Adipocyte (in vitro differentiated cells): ENCODE measurements around the gene SKI.

ENCODE experiments used
- DNase-seq: peaks from one replicate; pipeline ENCODE4 v3.0.0-alpha.2; 2015; ENCODE audit warnings: low read depth
- H3K27me3 ChIP-seq: replicated peaks from 2 replicates; pipeline ENCODE4 v1.7.0; 2013; ENCODE audit warnings: mild to moderate bottlenecking, low read length, moderate library complexity; ENCODE audit not compliant: control insufficient read depth, insufficient read depth
- H3K36me3 ChIP-seq: 2 replicates; pipeline ENCODE4 v1.7.0; 2013; ENCODE audit warnings: low read length, mild to moderate bottlenecking, moderate library complexity; ENCODE audit not compliant: control insufficient read depth, insufficient read depth, severe bottlenecking
- H3K4me1 ChIP-seq: 2 replicates; pipeline ENCODE4 v1.7.0; 2013; ENCODE audit warnings: mild to moderate bottlenecking, low read length, moderate library complexity; ENCODE audit not compliant: control insufficient read depth, insufficient read depth
- H3K4me3 ChIP-seq: 2 replicates; pipeline ENCODE4 v1.7.0; 2013; ENCODE audit warnings: mild to moderate bottlenecking, low read length, moderate library complexity
- H3K9ac ChIP-seq: 2 replicates; pipeline ENCODE4 v1.7.0; 2013; ENCODE audit warnings: mild to moderate bottlenecking, low read length, moderate library complexity
- H3K9me3 ChIP-seq: 2 replicates; pipeline ENCODE4 v1.7.0; 2013; ENCODE audit warnings: mild to moderate bottlenecking, low read length, moderate library complexity; ENCODE audit not compliant: control insufficient read depth

SKI gene

GRCh38 chr1:2194898-2195673 lies 33.0 kb upstream of the SKI start:
- Histone ChIP-seq H3K9me3 (no peaks in the 10 kb centered on the region), H3K36me3 (no peaks in the 10 kb centered on the region), H3K27me3 (no peaks in the 10 kb centered on the region), H3K4me1 (peaks cover 46% of the 10 kb centered on the region), H3K9ac (peak overlapping the region; percentile 83), H3K4me3 (peak overlapping the region; percentile 81)
- peak; percentile 94 for DNase-seq

DNA sequence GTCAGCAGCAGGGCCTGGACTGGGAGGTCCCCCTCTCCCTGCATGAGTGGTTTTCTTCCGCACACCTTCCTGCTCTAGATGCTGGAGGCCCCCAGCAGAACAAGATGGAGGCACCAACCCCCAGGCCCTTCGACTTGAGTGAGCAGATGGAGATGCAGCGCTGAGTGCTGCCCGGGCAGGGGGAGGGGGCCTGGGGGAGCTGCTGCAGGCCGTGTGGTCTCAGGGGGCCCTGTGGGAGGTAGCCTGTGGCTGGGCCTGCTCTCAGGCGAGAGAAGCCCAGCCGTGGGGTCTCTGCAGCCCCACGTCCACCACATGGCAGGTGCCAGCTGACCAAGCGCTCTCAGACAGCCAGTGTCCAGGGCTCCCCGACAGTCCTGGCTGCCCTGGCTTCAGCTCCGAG lies 32.3 kb upstream of the SKI start:
- Histone ChIP-seq H3K36me3 (no peaks in the 10 kb centered on the region), H3K4me3 (no peak overlapping the region), H3K4me1 (peaks cover 42% of the 10 kb centered on the region), H3K9me3 (no peaks in the 10 kb centered on the region), H3K27me3 (no peaks in the 10 kb centered on the region), H3K9ac (peak overlapping the region; percentile 83)
- no peak for DNase-seq

DNA sequence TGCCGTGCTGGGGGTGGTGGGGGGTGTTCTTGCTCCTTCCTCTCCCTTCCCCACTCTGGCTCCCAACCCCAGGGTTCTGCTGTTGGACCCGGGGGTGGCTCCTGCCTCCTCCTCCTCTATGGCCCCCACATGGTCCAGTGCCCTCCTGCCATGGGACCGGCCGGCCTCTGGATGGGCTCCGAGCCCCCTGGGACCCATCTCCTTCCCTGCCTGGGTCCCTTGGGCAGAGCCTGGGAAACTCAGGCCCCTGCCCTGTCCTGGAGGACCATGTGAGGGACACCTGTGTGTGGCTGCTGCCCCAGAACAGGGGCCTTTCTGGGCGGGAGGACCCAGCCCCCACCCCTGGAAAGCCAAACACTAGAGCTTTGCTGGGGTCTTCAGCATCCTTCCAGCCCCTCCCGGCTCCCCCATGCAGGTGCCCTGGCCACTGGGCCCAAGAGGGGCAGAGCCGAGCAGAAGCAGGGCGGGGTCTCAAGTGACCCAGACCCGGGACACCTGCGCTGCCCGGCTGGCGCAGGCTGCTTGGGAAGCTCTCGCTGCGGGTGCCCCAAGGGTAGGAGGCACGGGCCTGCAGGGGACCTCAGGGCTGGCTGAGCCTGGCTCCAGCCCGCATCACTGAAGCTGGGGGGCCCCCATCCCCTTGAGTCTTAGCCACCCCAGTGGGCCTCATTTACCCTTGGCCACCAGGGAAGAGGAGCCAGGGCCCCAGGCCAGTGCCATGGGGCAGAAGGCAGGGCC lies 31.0 kb upstream of the SKI start:
- no peak overlapping the region for H3K9ac ChIP-seq
- H3K4me3 ChIP-seq: no peak overlapping the region
- H3K27me3 ChIP-seq: no peaks in the 10 kb centered on the region
- H3K9me3 ChIP-seq: no peaks in the 10 kb centered on the region
- no peak for DNase-seq
- no peaks in the 10 kb centered on the region for H3K36me3 ChIP-seq
- H3K4me1 ChIP-seq: peaks cover 32% of the 10 kb centered on the region

DNA sequence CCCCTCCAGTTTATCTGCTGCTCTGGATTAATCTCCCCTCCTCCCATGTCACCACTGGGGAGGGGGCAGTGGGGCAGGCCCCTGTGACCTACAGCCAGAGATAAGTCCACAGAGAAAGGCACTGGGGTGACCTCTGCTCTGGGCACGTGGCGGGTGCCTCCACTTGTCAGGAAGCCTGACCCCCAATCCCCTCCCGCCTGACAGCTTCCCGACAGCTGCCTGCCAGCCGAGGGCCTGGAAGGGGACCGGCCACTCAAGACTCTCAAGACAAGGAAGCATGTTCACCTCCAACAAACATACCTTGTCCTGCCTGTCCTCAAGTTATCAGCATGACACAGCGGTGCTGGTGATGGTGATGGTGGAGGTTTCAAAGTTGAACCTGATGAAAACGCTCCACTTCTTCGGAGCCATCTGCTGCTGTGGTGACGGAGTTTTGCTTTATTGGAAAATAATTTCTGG lies 30.4 kb upstream of the SKI start:
- H3K4me1 ChIP-seq: peaks cover 25% of the 10 kb centered on the region

GRCh38 chr1:2198571-2198970 lies 29.5 kb upstream of the SKI start:
- Histone ChIP-seq H3K36me3 (no peaks in the 10 kb centered on the region), H3K9me3 (no peaks in the 10 kb centered on the region), H3K4me3 (no peak overlapping the region), H3K27me3 (no peaks in the 10 kb centered on the region), H3K4me1 (peaks cover 21% of the 10 kb centered on the region), H3K9ac (peak overlapping the region; percentile 70)
- DNase-seq: no peak

More for the DNA sequence above, 30.4 kb upstream of the SKI start:
- no peak for DNase-seq
- Histone ChIP-seq H3K36me3 (no peaks in the 10 kb centered on the region), H3K27me3 (no peaks in the 10 kb centered on the region), H3K4me3 (no peak overlapping the region), H3K9ac (no peak overlapping the region), H3K9me3 (no peaks in the 10 kb centered on the region)

- Histone ChIP-seq H3K9ac (peak overlapping the region; percentile 89), H3K4me3 (peak overlapping the region; percentile 89), H3K27me3 (no peaks in the 10 kb centered on the region), H3K4me1 (peaks cover 22% of the 10 kb centered on the region), H3K36me3 (no peaks in the 10 kb centered on the region), H3K9me3 (no peaks in the 10 kb centered on the region)
- peak; percentile 94 for DNase-seq
Measured at GRCh38 chr1:2199042-2199810, 28.9 kb upstream of the SKI start.

- Histone ChIP-seq H3K36me3 (no peaks in the 10 kb centered on the region), H3K9ac (peak overlapping the region; percentile 25), H3K4me3 (peak overlapping the region; percentile 89), H3K27me3 (no peaks in the 10 kb centered on the region), H3K4me1 (peaks cover 23% of the 10 kb centered on the region), H3K9me3 (no peaks in the 10 kb centered on the region)
- DNase-seq: no peak
Measured at GRCh38 chr1:2200308-2200943, 27.7 kb upstream of the SKI start.

GRCh38 chr1:2201062-2201461 lies 27.1 kb upstream of the SKI start:
- no peaks in the 10 kb centered on the region for H3K27me3 ChIP-seq
- DNase-seq: no peak
- H3K4me3 ChIP-seq: no peak overlapping the region
- H3K9ac ChIP-seq: peak overlapping the region; percentile 25
- no peaks in the 10 kb centered on the region for H3K36me3 ChIP-seq
- H3K9me3 ChIP-seq: no peaks in the 10 kb centered on the region
- H3K4me1 ChIP-seq: peaks cover 26% of the 10 kb centered on the region

GRCh38 chr1:2202008-2202575 lies 26.0 kb upstream of the SKI start:
- no peak overlapping the region for H3K9ac ChIP-seq
- no peaks in the 10 kb centered on the region for H3K36me3 ChIP-seq
- H3K9me3 ChIP-seq: no peaks in the 10 kb centered on the region
- H3K4me3 ChIP-seq: no peak overlapping the region
- DNase-seq: no peak
- H3K27me3 ChIP-seq: no peaks in the 10 kb centered on the region
- H3K4me1 ChIP-seq: peaks cover 34% of the 10 kb centered on the region

DNA sequence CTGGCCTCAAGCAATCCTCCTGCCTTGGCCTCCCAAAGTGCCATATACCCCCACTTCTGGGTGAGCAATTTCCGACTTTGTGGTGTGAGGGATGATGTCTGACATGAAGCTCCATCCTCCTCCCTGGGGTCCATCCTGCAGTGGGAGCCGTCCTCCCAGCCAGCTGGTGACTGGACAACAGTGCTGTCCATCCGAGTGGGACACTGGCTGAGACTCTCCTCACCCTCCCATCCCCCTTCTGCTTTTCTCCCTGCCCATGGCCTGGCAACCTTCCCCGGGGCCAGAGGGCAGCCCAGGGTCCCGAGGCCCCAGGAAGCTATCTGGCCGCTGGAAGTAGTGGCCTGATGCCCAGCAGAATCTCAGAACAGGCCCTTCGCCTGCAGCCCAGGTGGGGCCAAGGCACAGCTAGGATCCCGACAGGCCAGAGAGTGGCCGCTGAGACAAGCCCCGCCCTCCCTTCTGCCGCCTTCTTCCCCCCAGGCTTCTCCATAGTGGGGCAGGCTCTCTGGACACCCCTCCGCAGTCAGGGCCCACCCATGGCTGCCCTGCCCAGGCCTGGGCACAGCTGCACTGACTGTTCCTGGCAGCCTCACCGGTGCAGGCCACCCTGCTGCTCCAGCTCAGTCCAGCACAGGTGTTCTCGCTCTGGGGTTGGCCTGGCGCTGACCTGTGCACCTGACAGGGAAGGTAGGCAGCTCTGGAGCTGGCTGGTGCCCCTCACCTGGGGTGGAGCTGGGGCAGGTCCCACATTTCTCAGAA lies 25.1 kb upstream of the SKI start:
- Histone ChIP-seq H3K9me3 (no peaks in the 10 kb centered on the region), H3K36me3 (no peaks in the 10 kb centered on the region), H3K9ac (no peak overlapping the region), H3K27me3 (no peaks in the 10 kb centered on the region), H3K4me1 (peaks cover 43% of the 10 kb centered on the region), H3K4me3 (no peak overlapping the region)
- DNase-seq: no peak
